Vagina (tissue), 2 donors: Measurements from ENCODE around the gene LVRN.

Source experiments
- POLR2A ChIP-seq, 2 donors: fragments of 450-650 bp; IDR thresholded peaks; one replicate each; pipeline ENCODE4 v1.6.1; 2017; ENCODE audit warnings: antibody characterized with exemption in 2 of 2, mild to moderate bottlenecking in 2 of 2, moderate library complexity in 2 of 2
- POLR2AphosphoS5 ChIP-seq, 2 donors: sonication (generic); formaldehyde crosslinking; IDR thresholded peaks; one replicate each; pipeline ENCODE4 v1.9.0; 2017; ENCODE audit warnings: antibody characterized with exemption in 2 of 2, mild to moderate bottlenecking in 2 of 2, low read depth in 1 of 2; ENCODE audit not compliant: insufficient read depth in 1 of 2

DNA sequence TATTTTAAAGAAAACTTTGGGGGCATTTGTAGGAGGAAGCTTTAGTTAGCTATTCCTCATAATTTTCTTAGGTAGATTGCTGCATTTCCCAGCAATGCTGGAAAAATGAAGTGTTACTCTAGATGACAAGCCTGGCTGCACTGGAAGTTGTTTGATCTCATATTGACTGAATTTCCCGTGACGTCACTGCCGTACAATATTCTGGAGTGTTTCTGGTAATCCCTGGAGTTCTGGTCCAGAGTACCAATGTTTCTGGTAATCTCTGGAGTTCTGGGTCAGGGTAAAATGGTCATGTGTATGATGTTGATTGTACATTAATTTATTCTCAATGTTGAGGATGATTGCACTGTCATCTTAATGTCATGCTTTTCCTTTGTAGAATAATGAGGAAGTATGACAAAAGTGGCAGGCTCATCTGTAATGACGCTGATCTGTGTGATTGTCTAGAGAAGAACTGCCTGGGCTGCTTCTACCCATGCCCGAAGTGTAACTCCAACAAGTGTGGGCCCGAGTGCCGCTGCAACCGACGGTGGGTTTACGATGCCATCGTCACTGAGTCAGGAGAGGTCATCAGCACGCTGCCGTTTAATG is 96.2 kb downstream of the LVRN start:
- no peak for TF ChIP-seq POLR2A (IDR thresholded peaks at IDR 0.05)
- no peak for TF ChIP-seq POLR2AphosphoS5 (IDR thresholded peaks at IDR 0.05; ENCODE audit: insufficient read depth in 1 of 2, low read depth in 1 of 2)
